CD4-positive, alpha-beta T cell (primary cell): ENCODE data around the gene BAG3. TPM values are rescaled to one million over a fixed set of nuclear protein-coding genes. Genes with fewer than 3 reads are reported as not detected.

Experiments
- ATAC-seq: fragments of 200-7000 bp; cut with Tn5 transposase; one replicate; pipeline ENCODE4 v1.10.0; 2022; ENCODE audit warnings: mild to moderate bottlenecking; ENCODE audit not compliant: poor library complexity
- CTCF ChIA-PET: fragments of 350-600 bp; sonication (Branson Sonifier 250); formaldehyde crosslinking; loops from one replicate; lab custom pipeline; 2021; ENCODE audit warnings: antibody characterized with exemption, inconsistent platforms; lab: Charles Lee
- POLR2A ChIA-PET: fragments of 350-600 bp; sonication (Branson Sonifier 250); formaldehyde crosslinking; loops from one replicate; lab custom pipeline; 2021; ENCODE audit warnings: antibody characterized with exemption, inconsistent platforms; lab: Charles Lee
- DNase-seq, 14 experiments: peaks; one replicate each; pipeline ENCODE4 v3.0.0-alpha.2; 2013 to 2020; ENCODE audit warnings: mixed read lengths in 2 of 14
- H3K27ac ChIP-seq, 2 donors: one replicate each; pipeline versions ENCODE4 v1.5.1 to v1.7.0; 2013; ENCODE audit warnings: low read length in 2 of 2, low read depth in 1 of 2, mild to moderate bottlenecking in 1 of 2
- H3K27me3 ChIP-seq, 2 experiments: 1 replicate in 1 of 2; 2 replicates in 1 of 2; pipeline versions ENCODE4 v1.6.1 to v1.7.0; 2013; ENCODE audit warnings: low read length in 2 of 2, control low read depth in 1 of 2, mild to moderate bottlenecking in 1 of 2, moderate library complexity in 1 of 2; ENCODE audit not compliant: insufficient read depth in 2 of 2, control insufficient read depth in 1 of 2
- H3K36me3 ChIP-seq: one replicate; pipeline ENCODE4 v1.6.1; 2013; ENCODE audit warnings: low read length, control low read depth; ENCODE audit not compliant: insufficient read depth
- H3K4me1 ChIP-seq: one replicate; pipeline ENCODE4 v1.6.1; 2013; ENCODE audit warnings: low read length, control low read depth; ENCODE audit not compliant: insufficient read depth
- H3K4me3 ChIP-seq: one replicate; pipeline ENCODE4 v1.5.1; 2013; ENCODE audit warnings: mild to moderate bottlenecking, low read length, moderate library complexity
- H3K9me3 ChIP-seq, 2 experiments: 1 replicate in 1 of 2; 2 replicates in 1 of 2; pipeline versions ENCODE4 v1.6.1 to v1.7.0; 2013; ENCODE audit warnings: low read length in 2 of 2, mild to moderate bottlenecking in 2 of 2, control low read depth in 1 of 2, moderate library complexity in 1 of 2; ENCODE audit not compliant: control insufficient read depth in 1 of 2, insufficient read depth in 1 of 2
- H3K27ac Mint-ChIP-seq: one replicate; pipeline ENCODE4 v1.8.0; 2020; ENCODE audit warnings: mixed read lengths
- H3K27me3 Mint-ChIP-seq: one replicate; pipeline ENCODE4 v1.8.0; 2021; ENCODE audit warnings: mixed read lengths
- H3K36me3 Mint-ChIP-seq: one replicate; pipeline ENCODE4 v1.8.0; 2021; ENCODE audit warnings: low read depth, mixed read lengths
- H3K4me1 Mint-ChIP-seq: one replicate; pipeline ENCODE4 v1.8.0; 2021; ENCODE audit warnings: low read depth, mixed read lengths
- H3K4me3 Mint-ChIP-seq: one replicate; pipeline ENCODE4 v1.8.0; 2020; ENCODE audit warnings: mild to moderate bottlenecking, mixed read lengths
- H3K9me3 Mint-ChIP-seq: one replicate; pipeline ENCODE4 v1.8.0; 2020; ENCODE audit warnings: mixed read lengths
- intact Hi-C, 2 experiments: fragments of 100-400 bp; cut with DNase I in 1 of 2; cut with micrococcal nuclease in 1 of 2; formaldehyde crosslinking; loops; one replicate each; pipeline versions ENCODE4 v1.15.1 to v1.9.0; 2023 to 2025; cut with DNase I, micrococcal nuclease
- total RNA-seq, 174 experiments: library from RNA in 2 of 174; stranded (reverse) in 2 of 174; gene quantifications; one replicate each; pipeline ENCODE4 v1.2.3 and lab custom pipeline; 2021 to 2026
- TF ChIP-seq, protein P1 (sequence below): fragments of 200-600 bp; IDR thresholded peaks from one replicate; pipeline ENCODE4 v1.8.0; 2022; ENCODE audit warnings: antibody characterized with exemption, mild to moderate bottlenecking

BAG3 gene
- total RNA-seq, 2 experiments from 2014 or later = 65.1 to 65.8 TPM

DNA sequence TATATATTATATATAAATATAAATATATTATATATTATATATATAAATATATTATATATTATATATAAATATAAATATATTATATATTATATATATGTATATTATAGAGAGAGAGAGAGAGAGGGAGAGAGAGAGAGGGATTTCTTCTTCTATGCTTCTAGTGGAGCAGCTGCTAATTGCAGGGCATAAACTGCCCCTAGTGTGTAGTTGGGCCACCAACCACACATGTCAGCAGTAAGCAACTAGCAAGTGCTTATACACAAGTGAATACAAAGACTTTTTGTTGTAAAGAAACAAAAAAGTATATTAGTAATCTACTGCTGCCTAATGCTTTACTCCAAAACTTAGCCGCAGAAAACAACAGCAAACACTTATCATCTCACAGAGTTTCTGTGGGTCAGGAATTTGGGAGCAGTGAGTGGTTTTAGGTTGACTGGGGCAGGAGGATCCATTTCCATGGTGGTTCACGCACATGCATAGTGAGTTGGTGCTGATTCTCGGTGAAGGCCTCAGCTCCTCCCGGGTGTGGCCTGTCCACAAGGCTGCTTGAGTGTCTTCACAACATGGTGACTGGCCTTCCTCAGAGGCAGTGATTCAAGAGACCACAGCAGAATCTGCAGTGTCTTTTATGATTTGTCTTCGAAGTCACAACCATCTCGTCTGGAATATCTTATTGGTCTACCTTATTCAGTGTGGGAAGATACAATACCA is 25.5 kb upstream of the BAG3 start:
- CTCF ChIA-PET = no interaction called here
- intact Hi-C loops = no loop called here
- no peak for ATAC-seq
- Histone ChIP-seq H3K27me3 (no peaks in the 10 kb centered on the region), H3K9me3 (no peaks in the 10 kb centered on the region), H3K36me3 (no peaks in the 10 kb centered on the region), H3K4me3 (no peak overlapping the region), H3K27ac (no peak overlapping the region), H3K4me1 (no peaks in the 10 kb centered on the region)
- POLR2A ChIA-PET = no interaction called here
- Mint-ChIP-seq H3K27ac (no peak overlapping the region), H3K4me1 (no peaks in the 10 kb centered on the region), H3K27me3 (no peaks in the 10 kb centered on the region), H3K36me3 (no peaks in the 10 kb centered on the region), H3K9me3 (no peaks in the 10 kb centered on the region), H3K4me3 (no peak overlapping the region)
- DNase-seq = no peak
- TF ChIP-seq, protein P1, sequence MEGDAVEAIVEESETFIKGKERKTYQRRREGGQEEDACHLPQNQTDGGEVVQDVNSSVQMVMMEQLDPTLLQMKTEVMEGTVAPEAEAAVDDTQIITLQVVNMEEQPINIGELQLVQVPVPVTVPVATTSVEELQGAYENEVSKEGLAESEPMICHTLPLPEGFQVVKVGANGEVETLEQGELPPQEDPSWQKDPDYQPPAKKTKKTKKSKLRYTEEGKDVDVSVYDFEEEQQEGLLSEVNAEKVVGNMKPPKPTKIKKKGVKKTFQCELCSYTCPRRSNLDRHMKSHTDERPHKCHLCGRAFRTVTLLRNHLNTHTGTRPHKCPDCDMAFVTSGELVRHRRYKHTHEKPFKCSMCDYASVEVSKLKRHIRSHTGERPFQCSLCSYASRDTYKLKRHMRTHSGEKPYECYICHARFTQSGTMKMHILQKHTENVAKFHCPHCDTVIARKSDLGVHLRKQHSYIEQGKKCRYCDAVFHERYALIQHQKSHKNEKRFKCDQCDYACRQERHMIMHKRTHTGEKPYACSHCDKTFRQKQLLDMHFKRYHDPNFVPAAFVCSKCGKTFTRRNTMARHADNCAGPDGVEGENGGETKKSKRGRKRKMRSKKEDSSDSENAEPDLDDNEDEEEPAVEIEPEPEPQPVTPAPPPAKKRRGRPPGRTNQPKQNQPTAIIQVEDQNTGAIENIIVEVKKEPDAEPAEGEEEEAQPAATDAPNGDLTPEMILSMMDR = no peak

DNA sequence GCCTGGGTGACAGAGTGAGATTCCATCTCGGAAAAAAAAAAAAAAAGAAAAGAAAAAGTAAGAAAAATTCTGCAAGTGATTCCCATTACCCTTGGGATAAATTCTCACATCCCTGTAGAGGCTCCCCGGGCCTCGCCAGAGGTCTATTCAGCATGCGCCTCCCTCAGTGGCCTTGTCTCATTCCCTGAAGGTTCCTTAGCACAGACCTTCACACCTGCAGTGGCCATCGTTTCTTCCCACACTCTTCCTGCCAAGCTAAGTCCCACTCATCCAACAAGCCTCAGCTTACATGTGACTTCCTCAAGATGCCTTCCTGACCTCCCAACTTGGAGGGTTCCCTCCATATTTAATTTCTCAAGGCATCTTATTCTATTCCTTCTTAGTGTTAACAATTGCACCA is 20.9 kb upstream of the BAG3 start:
- intact Hi-C loops = no loop called here

DNA sequence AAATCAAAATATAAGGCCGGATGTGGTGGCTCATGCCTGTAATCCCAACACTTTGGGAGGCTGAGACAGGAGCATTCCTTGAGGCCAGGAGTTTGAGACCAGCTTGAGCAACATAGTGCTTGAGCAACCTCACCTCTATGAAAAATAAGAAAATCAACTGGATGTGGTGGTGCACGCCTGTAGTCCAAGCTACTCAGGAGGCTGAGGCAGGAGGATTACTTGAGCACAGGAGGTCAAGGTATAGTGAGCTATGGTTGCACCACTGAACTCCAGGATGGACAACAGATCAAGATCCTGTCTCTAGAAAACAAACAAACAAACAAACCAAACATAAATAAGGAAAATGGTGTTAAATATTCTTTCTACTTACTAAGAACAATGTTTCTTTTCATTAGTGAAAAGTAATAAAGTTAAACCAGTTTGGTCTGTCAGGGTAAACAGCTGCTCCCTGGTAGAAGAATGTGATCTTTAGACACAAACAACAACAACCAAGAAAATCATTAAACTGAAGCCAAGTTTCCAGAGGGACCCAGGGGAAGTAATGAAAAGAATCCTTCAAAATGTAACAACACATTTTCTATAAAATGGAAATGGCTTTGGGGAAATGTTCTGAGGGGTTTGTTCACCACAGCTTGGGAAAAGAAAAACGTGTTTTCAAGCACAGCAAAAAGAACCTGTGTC is 17.5 kb upstream of the BAG3 start:
- H3K27ac Mint-ChIP-seq = no peak overlapping the region

More for the DNA sequence above, 20.9 kb upstream of the BAG3 start:
- Mint-ChIP-seq H3K4me1 (no peaks in the 10 kb centered on the region), H3K4me3 (no peak overlapping the region), H3K27me3 (no peaks in the 10 kb centered on the region), H3K36me3 (no peaks in the 10 kb centered on the region), H3K27ac (no peak overlapping the region), H3K9me3 (no peaks in the 10 kb centered on the region)
- ChIA-PET CTCF (no interaction called here), POLR2A (no interaction called here)
- DNase-seq (no peak), ATAC-seq (no peak)
- Histone ChIP-seq H3K4me3 (no peak overlapping the region), H3K4me1 (no peaks in the 10 kb centered on the region), H3K36me3 (no peaks in the 10 kb centered on the region), H3K27me3 (no peaks in the 10 kb centered on the region), H3K27ac (no peak overlapping the region), H3K9me3 (no peaks in the 10 kb centered on the region)
- TF ChIP-seq, protein P1 = no peak

More for the DNA sequence above, 17.5 kb upstream of the BAG3 start:
- Mint-ChIP-seq H3K36me3 (no peaks in the 10 kb centered on the region), H3K27me3 (no peaks in the 10 kb centered on the region), H3K4me3 (no peak overlapping the region), H3K4me1 (no peaks in the 10 kb centered on the region), H3K9me3 (no peaks in the 10 kb centered on the region)
- intact Hi-C loops = no loop called here
- no peak for DNase-seq
- Histone ChIP-seq H3K27ac (no peak overlapping the region), H3K27me3 (no peaks in the 10 kb centered on the region), H3K4me1 (no peaks in the 10 kb centered on the region), H3K9me3 (no peaks in the 10 kb centered on the region), H3K4me3 (no peak overlapping the region), H3K36me3 (no peaks in the 10 kb centered on the region)
- TF ChIP-seq, protein P1 = no peak
- no peak for ATAC-seq
- ChIA-PET CTCF (interaction anchor here (0.6 to 1.3 kb wide), 2 partner anchors 31 to 118 kb away, joined by 3 to 6 read pairs; no protein-coding TSS in a partner anchor), POLR2A (interaction anchor here (0.6 to 1.2 kb wide), 2 partner anchors 20 to 435 kb away, joined by 3 read pairs; no protein-coding TSS in a partner anchor)
